AG09319 (cell line): ENCODE data around the gene KCTD15.

Experiments
- DNase-seq: peaks from one replicate; pipeline ENCODE4 v3.0.0-alpha.2; 2010; ENCODE audit warnings: low read depth; ENCODE audit errors: extremely low read depth
- CTCF ChIP-seq: IDR thresholded peaks from 2 replicates; pipeline ENCODE4 v1.5.1; 2011; ENCODE audit warnings: low read depth, mild to moderate bottlenecking, inconsistent platforms, low read length, moderate library complexity

KCTD15 gene

GRCh38 chr19:33804021-33804799 lies 7.5 kb downstream of the KCTD15 start:
- TF ChIP-seq CTCF: no peak
- DNase-seq: no peak

GRCh38 chr19:33805313-33805712 lies 8.6 kb downstream of the KCTD15 start:
- TF ChIP-seq CTCF: no peak
- DNase-seq: no peak

GRCh38 chr19:33805840-33806433 lies 9.3 kb downstream of the KCTD15 start:
- no peak for TF ChIP-seq CTCF
- DNase-seq: no peak

GRCh38 chr19:33806434-33806881 lies 9.8 kb downstream of the KCTD15 start:
- no peak for DNase-seq
- TF ChIP-seq CTCF: no peak

GRCh38 chr19:33808399-33808798 lies 11.7 kb downstream of the KCTD15 start:
- TF ChIP-seq CTCF: no peak
- no peak for DNase-seq

GRCh38 chr19:33809960-33810359 lies 13.3 kb downstream of the KCTD15 start:
- no peak for DNase-seq
- TF ChIP-seq CTCF: no peak

GRCh38 chr19:33810821-33811220 lies 14.2 kb downstream of the KCTD15 start:
- DNase-seq: no peak
- no peak for TF ChIP-seq CTCF
